Effector CD4-positive, alpha-beta T cell (primary cell): Measurements from ENCODE around the gene TYSND1.
"Not testable (repeated sequence)": the region's sequence is repeated elsewhere in the genome, so short reads cannot be mapped to it uniquely, and the experiment has no call there.

Experiments used
- DNase-seq: peaks from one replicate; pipeline ENCODE4 v3.0.0-alpha.2; 2020

TYSND1 gene

GRCh38 chr10:70162892-70163201, 16.3 kb upstream of the TYSND1 start:
- no peak for DNase-seq

- DNase-seq, result no peak
These were observed 15.8 kb upstream of the TYSND1 start for GRCh38 chr10:70162151-70162891.

- no peak for DNase-seq
These were observed 14.3 kb upstream of the TYSND1 start for GRCh38 chr10:70160798-70161197.

- not testable (repeated sequence) for DNase-seq
These were observed 12.9 kb upstream of the TYSND1 start for GRCh38 chr10:70159366-70159765.

- no peak for DNase-seq
These were observed 11.6 kb upstream of the TYSND1 start for GRCh38 chr10:70158113-70158512.

- DNase-seq, result no peak
These were observed 8.8 kb upstream of the TYSND1 start for GRCh38 chr10:70155255-70155838.

- no peak for DNase-seq
These were observed 2.0 kb upstream of the TYSND1 start for GRCh38 chr10:70148516-70148915.

- no peak for DNase-seq
These were observed 742 bp upstream of the TYSND1 start for GRCh38 chr10:70147259-70147625.

GRCh38 chr10:70145666-70146488, 623 bp downstream of the TYSND1 start:
- DNase-seq, result peak; percentile 67

- no peak for DNase-seq
These were observed 1.3 kb downstream of the TYSND1 start for GRCh38 chr10:70145166-70145665.

GRCh38 chr10:70144372-70145110, 2.0 kb downstream of the TYSND1 start:
- no peak for DNase-seq

- no peak for DNase-seq
These were observed 3.9 kb downstream of the TYSND1 start for GRCh38 chr10:70142555-70142954.

GRCh38 chr10:70140297-70140696, 6.2 kb downstream of the TYSND1 start:
- no peak for DNase-seq

- DNase-seq, result no peak
These were observed 6.6 kb downstream of the TYSND1 start for GRCh38 chr10:70139997-70140250.

- no peak for DNase-seq
These were observed 7.1 kb downstream of the TYSND1 start for GRCh38 chr10:70139151-70139996.

- DNase-seq, result no peak
These were observed 8.3 kb downstream of the TYSND1 start for GRCh38 chr10:70137927-70138883.

- no peak for DNase-seq
These were observed 9.4 kb downstream of the TYSND1 start for GRCh38 chr10:70137135-70137534.

GRCh38 chr10:70135684-70136083, 10.8 kb downstream of the TYSND1 start:
- no peak for DNase-seq

- no peak for DNase-seq
These were observed 11.5 kb downstream of the TYSND1 start for GRCh38 chr10:70135046-70135445.

- DNase-seq, result peak; percentile 21
These were observed 14.1 kb downstream of the TYSND1 start, which contains the start of gene AIFM2 for GRCh38 chr10:70132098-70133029. Gene AIFM2 (minus strand): TSS chr10:70132825. CDS start chr10:70124084, 8,741 bp downstream.
